Progenitor cell of endocrine pancreas (in vitro differentiated cells): ENCODE measurements around the gene CGNL1. TPM values are rescaled to one million over a fixed set of nuclear protein-coding genes. Genes with fewer than 3 reads are reported as not detected.

ENCODE experiments used
- DNase-seq: peaks from one replicate; pipeline ENCODE4 v3.0.0; 2021; ENCODE audit warnings: low spot score; ENCODE audit not compliant: unreplicated experiment
- H3K27ac Mint-ChIP-seq: 2 replicates; pipeline ENCODE4 v1.8.0; 2021; ENCODE audit warnings: mild to moderate bottlenecking, moderate library complexity, mixed read lengths
- H3K27me3 Mint-ChIP-seq: 2 replicates; pipeline ENCODE4 v1.8.0; 2021; ENCODE audit warnings: mixed read lengths
- H3K36me3 Mint-ChIP-seq: 2 replicates; pipeline ENCODE4 v1.8.0; 2022; ENCODE audit warnings: mixed read lengths; ENCODE audit not compliant: insufficient read depth
- H3K4me1 Mint-ChIP-seq: 2 replicates; pipeline ENCODE4 v1.8.0; 2021; ENCODE audit warnings: low read depth, mixed read lengths
- H3K4me3 Mint-ChIP-seq: 2 replicates; pipeline ENCODE4 v1.8.0; 2021; ENCODE audit warnings: low read depth, mild to moderate bottlenecking, moderate library complexity, mixed read lengths
- H3K9me3 Mint-ChIP-seq: 2 replicates; pipeline ENCODE4 v1.8.0; 2021; ENCODE audit warnings: low read depth, mixed read lengths
- CTCF ChIP-seq: fragments of 200-600 bp; sonication (generic); IDR thresholded peaks from one replicate; pipeline ENCODE4 v1.5.0; 2021; ENCODE audit warnings: antibody characterized with exemption, mild to moderate bottlenecking; ENCODE audit not compliant: unreplicated experiment
- total RNA-seq: library from RNA; stranded (reverse); gene quantifications from 2 replicates; pipeline ENCODE4 v1.2.1, GENCODE V29; 2021

The CGNL1 gene
- total RNA-seq, 1 donor from 2014 or later = 41.9 TPM

- H3K4me1 Mint-ChIP-seq = peaks cover 14% of the 10 kb centered on the region
- H3K27ac Mint-ChIP-seq = no peak overlapping the region
- no peaks in the 10 kb centered on the region for H3K27me3 Mint-ChIP-seq
- no peak for DNase-seq
- no peak overlapping the region for H3K4me3 Mint-ChIP-seq
- H3K9me3 Mint-ChIP-seq = no peaks in the 10 kb centered on the region
- peaks cover 1% of the 10 kb centered on the region for H3K36me3 Mint-ChIP-seq
- TF ChIP-seq CTCF = no peak
Observed at GRCh38 chr15:57557810-57558209, 181.5 kb downstream of the CGNL1 start.

GRCh38 chr15:57559875-57560274, 183.6 kb downstream of the CGNL1 start:
- H3K36me3 Mint-ChIP-seq = peaks cover 1% of the 10 kb centered on the region
- no peaks in the 10 kb centered on the region for H3K9me3 Mint-ChIP-seq
- no peaks in the 10 kb centered on the region for H3K27me3 Mint-ChIP-seq
- H3K4me3 Mint-ChIP-seq = no peak overlapping the region
- H3K4me1 Mint-ChIP-seq = peaks cover 13% of the 10 kb centered on the region
- TF ChIP-seq CTCF = peak; percentile 92
- H3K27ac Mint-ChIP-seq = no peak overlapping the region
- DNase-seq = peak; percentile 67

DNA sequence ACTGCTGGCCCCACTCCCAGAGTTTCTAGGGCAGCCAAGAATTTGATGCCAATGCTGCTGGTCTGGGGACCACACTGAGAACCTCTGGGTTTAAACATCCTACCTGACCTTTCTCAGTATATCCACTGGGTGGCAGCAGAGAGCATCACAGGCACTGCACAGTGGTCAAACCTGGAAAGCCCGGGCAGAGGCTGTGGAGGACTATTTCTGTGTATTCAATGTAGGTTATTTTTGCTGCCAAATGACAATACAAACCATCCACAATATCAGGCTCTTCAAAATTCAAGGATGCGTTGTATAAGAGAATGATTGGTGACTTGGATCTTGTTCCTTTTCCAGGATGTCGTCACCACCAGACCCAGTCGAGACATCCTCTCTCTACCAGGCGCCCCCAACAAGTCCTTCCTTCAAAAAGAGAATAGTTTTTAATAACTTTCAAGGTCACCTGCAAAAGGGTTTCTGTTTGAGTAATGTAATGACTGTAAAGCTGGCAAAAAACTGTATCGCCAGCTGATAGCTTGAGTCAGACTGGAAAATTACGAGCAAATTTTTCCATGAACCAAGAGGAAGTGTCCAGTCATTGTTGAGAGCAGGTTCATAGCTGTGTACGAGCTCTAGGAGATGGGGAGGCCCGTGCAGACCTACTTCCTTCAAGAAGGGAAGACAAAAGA, 184.9 kb downstream of the CGNL1 start:
- Mint-ChIP-seq H3K27ac (no peak overlapping the region), H3K27me3 (no peaks in the 10 kb centered on the region), H3K9me3 (no peaks in the 10 kb centered on the region), H3K4me3 (no peak overlapping the region), H3K36me3 (peaks cover 1% of the 10 kb centered on the region), H3K4me1 (peaks cover 11% of the 10 kb centered on the region)
- DNase-seq = peak; percentile 69
- peak; percentile 85 for TF ChIP-seq CTCF

GRCh38 chr15:57562196-57562769, 186.0 kb downstream of the CGNL1 start:
- Mint-ChIP-seq H3K4me1 (peaks cover 11% of the 10 kb centered on the region), H3K4me3 (no peak overlapping the region)
- no peak for DNase-seq

DNA sequence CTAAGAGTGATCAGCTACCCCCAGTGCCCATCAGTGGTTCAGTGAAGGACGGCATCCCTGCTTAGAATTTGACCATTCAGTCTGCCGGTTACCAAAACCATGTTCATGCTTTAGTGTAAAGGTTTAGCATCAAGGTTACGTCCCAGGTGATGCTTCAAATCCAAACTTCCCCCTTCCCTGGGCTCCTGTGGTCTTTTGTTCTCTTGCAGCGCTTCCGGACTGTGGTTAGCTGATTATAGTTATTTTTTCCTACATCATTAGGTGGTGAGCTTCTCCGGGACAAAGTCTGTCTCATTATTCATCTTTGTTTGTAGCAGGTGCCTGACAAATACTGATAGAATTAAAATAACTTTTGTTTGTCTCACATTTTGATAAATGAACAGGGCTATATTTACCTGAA, 187.1 kb downstream of the CGNL1 start:
- H3K9me3 Mint-ChIP-seq = no peaks in the 10 kb centered on the region
- H3K4me1 Mint-ChIP-seq = peaks cover 11% of the 10 kb centered on the region
- no peak overlapping the region for H3K4me3 Mint-ChIP-seq
- TF ChIP-seq CTCF = no peak
- DNase-seq = no peak
- no peaks in the 10 kb centered on the region for H3K27me3 Mint-ChIP-seq
- peaks cover 1% of the 10 kb centered on the region for H3K36me3 Mint-ChIP-seq
- H3K27ac Mint-ChIP-seq = no peak overlapping the region

More at GRCh38 chr15:57562196-57562769, 186.0 kb downstream of the CGNL1 start:
- no peaks in the 10 kb centered on the region for H3K9me3 Mint-ChIP-seq
- no peaks in the 10 kb centered on the region for H3K27me3 Mint-ChIP-seq
- H3K27ac Mint-ChIP-seq = no peak overlapping the region
- peaks cover 1% of the 10 kb centered on the region for H3K36me3 Mint-ChIP-seq
- TF ChIP-seq CTCF = no peak
